Fibroblast of lung (primary cell): Measurements from ENCODE around the gene CTSZ. TPM values are rescaled to one million over a fixed set of nuclear protein-coding genes. Genes with fewer than 3 reads are reported as not detected.

ENCODE experiments used
- DNase-seq, 2 donors: peaks; one replicate each; pipeline versions ENCODE4 v3.0.0 to v3.0.0-alpha.2; 2010; ENCODE audit warnings: low read depth in 2 of 2
- H2AFZ ChIP-seq: 2 replicates; pipeline ENCODE4 v1.5.1; 2012; ENCODE audit warnings: low read length, control low read depth, inconsistent platforms
- H3K27ac ChIP-seq: 2 replicates; pipeline ENCODE4 v1.5.1; 2011; ENCODE audit warnings: low read length, control low read depth; ENCODE audit not compliant: insufficient read depth
- H3K27me3 ChIP-seq: 2 replicates; pipeline ENCODE4 v1.5.1; 2011; ENCODE audit warnings: mild to moderate bottlenecking, low read length; ENCODE audit not compliant: control insufficient read depth, insufficient read depth
- H3K36me3 ChIP-seq: 2 replicates; pipeline ENCODE4 v1.5.1; 2011; ENCODE audit warnings: low read length; ENCODE audit not compliant: control insufficient read depth, insufficient read depth
- H3K4me1 ChIP-seq: 2 replicates; pipeline ENCODE4 v1.5.1; 2011; ENCODE audit warnings: low read length; ENCODE audit not compliant: control insufficient read depth, insufficient read depth; ENCODE audit errors: extremely low read depth
- H3K4me2 ChIP-seq: 2 replicates; pipeline ENCODE4 v1.5.1; 2011; ENCODE audit warnings: low read length, control low read depth; ENCODE audit not compliant: insufficient read depth; ENCODE audit errors: extremely low read depth
- H3K4me3 ChIP-seq, 4 experiments: fragments of 200-600 bp in 1 of 4; sonication (generic) in 1 of 4; replicated peaks in 1 of 4; 2 replicates each; pipeline ENCODE4 v1.5.1; 2011 to 2016; ENCODE audit warnings: low read length in 4 of 4, low read depth in 3 of 4, mild to moderate bottlenecking in 3 of 4, control low read depth in 2 of 4, inconsistent platforms in 1 of 4, mixed read lengths in 1 of 4; ENCODE audit not compliant: insufficient read depth in 1 of 4; ENCODE audit errors: control extremely low read depth in 1 of 4
- H3K79me2 ChIP-seq: 2 replicates; pipeline ENCODE4 v1.5.1; 2012; ENCODE audit warnings: mild to moderate bottlenecking, low read length, inconsistent platforms; ENCODE audit not compliant: control insufficient read depth, insufficient read depth
- H3K9ac ChIP-seq: 2 replicates; pipeline ENCODE4 v1.5.1; 2011; ENCODE audit warnings: mild to moderate bottlenecking, low read length, control low read depth; ENCODE audit not compliant: insufficient read depth
- H3K9me3 ChIP-seq: 2 replicates; pipeline ENCODE4 v1.5.1; 2012; ENCODE audit warnings: low read depth, low read length; ENCODE audit not compliant: control insufficient read depth, insufficient read depth
- H4K20me1 ChIP-seq: 2 replicates; pipeline ENCODE4 v1.5.1; 2011; ENCODE audit warnings: low read length; ENCODE audit not compliant: control insufficient read depth, insufficient read depth; ENCODE audit errors: extremely low read depth
- CTCF ChIP-seq, 2 donors: IDR thresholded peaks in 1 of 2; conservative IDR thresholded peaks in 1 of 2; 1 replicate in 1 of 2; 2 replicates in 1 of 2; pipeline ENCODE4 v1.5.1; 2011 to 2012; ENCODE audit warnings: low read length in 2 of 2, control low read depth in 1 of 2, inconsistent platforms in 1 of 2, low read depth in 1 of 2, mild to moderate bottlenecking in 1 of 2
- EZH2 ChIP-seq: IDR thresholded peaks from 2 replicates; pipeline ENCODE4 v1.5.1; 2012; ENCODE audit warnings: low read length, control low read depth, mild to moderate bottlenecking; ENCODE audit errors: missing control alignments
- polyA plus RNA-seq, 2 donors: library from polyadenylated mRNA; depleted of rRNA in 1 of 2; stranded (reverse) in 1 of 2; unstranded in 1 of 2; fragments of >200 nt; gene quantifications; 2 replicates each; pipeline ENCODE4 v1.2.1, GENCODE V29; 2011 to 2012; ENCODE audit warnings: missing spikeins in 1 of 2
- total RNA-seq: library from RNA; depleted of rRNA; stranded (reverse); fragments of >200 nt; gene quantifications from 2 replicates; pipeline ENCODE4 v1.2.1, GENCODE V29; 2014

The CTSZ gene
- total and polyA plus RNA-seq, 2 donors (not counting 1 experiment from before 2014, with no cell fraction given): 201 to 250 TPM

- no peak overlapping the region for H3K27ac ChIP-seq
- TF ChIP-seq CTCF (conservative IDR thresholded peaks at IDR 0.05 in 1 of 2, IDR thresholded peaks at IDR 0.05 in 1 of 2; ENCODE audit: low read depth in 1 of 2, low read length in 2 of 2) (no peak), EZH2 (no peak)
- no peaks in the 10 kb centered on the region for H3K4me1 ChIP-seq
- no peaks in the 10 kb centered on the region for H3K36me3 ChIP-seq
- DNase-seq: no peak
- no peak overlapping the region for H3K4me2 ChIP-seq
- no peaks in the 10 kb centered on the region for H4K20me1 ChIP-seq
- H2AFZ ChIP-seq: no peak overlapping the region
- no peak overlapping the region for H3K9ac ChIP-seq
- H3K4me3 ChIP-seq: no peak overlapping the region
- H3K79me2 ChIP-seq: no peaks in the 10 kb centered on the region
- no peaks in the 10 kb centered on the region for H3K27me3 ChIP-seq
- no peaks in the 10 kb centered on the region for H3K9me3 ChIP-seq
These were observed 43.9 kb downstream of the CTSZ start for GRCh38 chr20:58963060-58963584.

- Histone ChIP-seq H3K9ac (peak overlapping the region; percentile 2), H3K4me3 (no peak overlapping the region), H3K4me2 (no peak overlapping the region), H4K20me1 (no peaks in the 10 kb centered on the region), H3K36me3 (no peaks in the 10 kb centered on the region), H3K27me3 (no peaks in the 10 kb centered on the region), H3K27ac (no peak overlapping the region), H2AFZ (no peak overlapping the region), H3K4me1 (no peaks in the 10 kb centered on the region), H3K9me3 (no peaks in the 10 kb centered on the region), H3K79me2 (no peaks in the 10 kb centered on the region)
- no peak for TF ChIP-seq CTCF (conservative IDR thresholded peaks at IDR 0.05 in 1 of 2, IDR thresholded peaks at IDR 0.05 in 1 of 2; ENCODE audit: low read depth in 1 of 2, low read length in 2 of 2)
- no peak for TF ChIP-seq EZH2
- DNase-seq: no peak
These were observed 47.4 kb downstream of the CTSZ start for GRCh38 chr20:58959652-58960051.

- no peak overlapping the region for H3K4me2 ChIP-seq
- H4K20me1 ChIP-seq: no peaks in the 10 kb centered on the region
- no peak overlapping the region for H3K4me3 ChIP-seq
- TF ChIP-seq CTCF (conservative IDR thresholded peaks at IDR 0.05 in 1 of 2, IDR thresholded peaks at IDR 0.05 in 1 of 2; ENCODE audit: low read depth in 1 of 2, low read length in 2 of 2): no peak
- no peak for TF ChIP-seq EZH2
- H3K9me3 ChIP-seq: no peaks in the 10 kb centered on the region
- no peaks in the 10 kb centered on the region for H3K27me3 ChIP-seq
- no peak overlapping the region for H2AFZ ChIP-seq
- no peak overlapping the region for H3K9ac ChIP-seq
- H3K36me3 ChIP-seq: no peaks in the 10 kb centered on the region
- DNase-seq: no peak
- H3K79me2 ChIP-seq: no peaks in the 10 kb centered on the region
- no peak overlapping the region for H3K27ac ChIP-seq
- no peaks in the 10 kb centered on the region for H3K4me1 ChIP-seq
These were observed 51.0 kb downstream of the CTSZ start for GRCh38 chr20:58956078-58956477.
